Ovary (tissue), 3 donors: ENCODE measurements around the gene RFX1.

Experiments used
- CTCF ChIP-seq, 3 donors: fragments of 450-650 bp in 2 of 3; fragments of 200-600 bp in 1 of 3; IDR thresholded peaks; one replicate each; pipeline versions ENCODE4 v1.5.1 to v1.8.0; 2016 to 2022; ENCODE audit warnings: antibody characterized with exemption in 3 of 3, mild to moderate bottlenecking in 1 of 3
- EP300 ChIP-seq: sonication (generic); formaldehyde crosslinking; IDR thresholded peaks from one replicate; pipeline ENCODE4 v1.6.1; 2017; ENCODE audit warnings: antibody characterized with exemption
- POLR2A ChIP-seq: fragments of 450-650 bp; IDR thresholded peaks from one replicate; pipeline ENCODE4 v1.6.1; 2017; ENCODE audit warnings: antibody characterized with exemption, mild to moderate bottlenecking, moderate library complexity
- donor health status: DM: no; HTN: no; CAD: no.

- TF ChIP-seq CTCF (IDR thresholded peaks at IDR 0.05) (no peak), POLR2A (no peak), EP300 (no peak)
Observed at GRCh38 chr19:13990085-13990484, 16.0 kb downstream of the RFX1 start.
